GM18858 (cell line): ENCODE measurements around the gene MCRIP2.

Experiments used
- ATAC-seq: cut with Tn5 transposase; IDR thresholded peaks from one replicate; pipeline ENCODE4 v1.9.1; 2021; ENCODE audit not compliant: unreplicated experiment

Gene MCRIP2

DNA sequence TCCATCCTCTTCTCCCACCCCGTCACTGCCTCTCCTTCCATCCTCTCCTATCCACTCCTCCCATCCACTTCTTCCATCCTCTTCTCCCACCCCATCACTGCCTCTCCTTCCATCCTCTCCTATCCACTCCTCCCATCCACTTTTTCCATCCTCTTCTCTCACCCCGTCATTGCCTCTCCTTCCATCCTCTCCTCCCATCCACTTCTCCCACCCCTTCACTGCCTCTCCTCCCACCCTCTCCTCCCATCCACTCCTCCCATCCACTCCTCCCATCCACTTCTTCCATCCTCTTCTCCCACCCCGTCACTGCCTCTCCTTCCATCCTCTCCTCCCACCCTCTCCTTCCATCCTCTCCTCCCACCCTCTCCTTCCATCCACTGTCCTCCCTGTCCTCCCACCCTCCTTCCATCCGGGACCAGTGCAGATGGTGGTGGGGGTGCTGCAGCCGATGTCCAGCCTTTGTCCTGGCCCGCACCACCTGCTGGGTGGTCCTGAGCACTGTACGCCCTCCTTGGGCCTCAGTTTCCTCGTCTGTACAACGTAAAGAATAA is 9.7 kb upstream of the MCRIP2 start:
- ATAC-seq = no peak

DNA sequence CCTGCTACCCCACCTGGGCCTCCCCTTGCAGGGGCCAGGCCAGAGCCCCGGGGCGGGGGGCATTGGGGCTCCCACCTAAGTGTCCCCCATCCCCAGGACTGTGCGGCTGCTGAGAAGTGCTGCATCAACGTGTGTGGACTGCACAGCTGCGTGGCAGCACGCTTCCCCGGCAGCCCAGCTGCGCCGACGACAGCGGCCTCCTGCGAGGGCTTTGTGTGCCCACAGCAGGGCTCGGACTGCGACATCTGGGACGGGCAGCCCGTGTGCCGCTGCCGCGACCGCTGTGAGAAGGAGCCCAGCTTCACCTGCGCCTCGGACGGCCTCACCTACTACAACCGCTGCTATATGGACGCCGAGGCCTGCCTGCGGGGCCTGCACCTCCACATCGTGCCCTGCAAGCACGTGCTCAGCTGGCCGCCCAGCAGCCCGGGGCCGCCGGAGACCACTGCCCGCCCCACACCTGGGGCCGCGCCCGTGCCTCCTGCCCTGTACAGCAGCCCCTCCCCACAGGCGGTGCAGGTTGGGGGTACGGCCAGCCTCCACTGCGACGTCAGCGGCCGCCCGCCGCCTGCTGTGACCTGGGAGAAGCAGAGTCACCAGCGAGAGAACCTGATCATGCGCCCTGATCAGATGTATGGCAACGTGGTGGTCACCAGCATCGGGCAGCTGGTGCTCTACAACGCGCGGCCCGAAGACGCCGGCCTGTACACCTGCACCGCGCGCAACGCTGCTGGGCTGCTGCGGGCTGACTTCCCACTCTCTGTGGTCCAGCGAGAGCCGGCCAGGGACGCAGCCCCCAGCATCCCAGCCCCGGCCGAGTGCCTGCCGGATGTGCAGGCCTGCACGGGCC is 8.9 kb upstream of the MCRIP2 start:
- ATAC-seq = no peak

DNA sequence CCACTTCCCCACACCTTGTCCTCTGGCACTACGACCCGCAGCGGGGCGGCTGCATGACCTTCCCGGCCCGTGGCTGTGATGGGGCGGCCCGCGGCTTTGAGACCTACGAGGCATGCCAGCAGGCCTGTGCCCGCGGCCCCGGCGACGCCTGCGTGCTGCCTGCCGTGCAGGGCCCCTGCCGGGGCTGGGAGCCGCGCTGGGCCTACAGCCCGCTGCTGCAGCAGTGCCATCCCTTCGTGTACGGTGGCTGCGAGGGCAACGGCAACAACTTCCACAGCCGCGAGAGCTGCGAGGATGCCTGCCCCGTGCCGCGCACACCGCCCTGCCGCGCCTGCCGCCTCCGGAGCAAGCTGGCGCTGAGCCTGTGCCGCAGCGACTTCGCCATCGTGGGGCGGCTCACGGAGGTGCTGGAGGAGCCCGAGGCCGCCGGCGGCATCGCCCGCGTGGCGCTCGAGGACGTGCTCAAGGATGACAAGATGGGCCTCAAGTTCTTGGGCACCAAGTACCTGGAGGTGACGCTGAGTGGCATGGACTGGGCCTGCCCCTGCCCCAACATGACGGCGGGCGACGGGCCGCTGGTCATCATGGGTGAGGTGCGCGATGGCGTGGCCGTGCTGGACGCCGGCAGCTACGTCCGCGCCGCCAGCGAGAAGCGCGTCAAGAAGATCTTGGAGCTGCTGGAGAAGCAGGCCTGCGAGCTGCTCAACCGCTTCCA is 8.1 kb upstream of the MCRIP2 start:
- no peak for ATAC-seq

DNA sequence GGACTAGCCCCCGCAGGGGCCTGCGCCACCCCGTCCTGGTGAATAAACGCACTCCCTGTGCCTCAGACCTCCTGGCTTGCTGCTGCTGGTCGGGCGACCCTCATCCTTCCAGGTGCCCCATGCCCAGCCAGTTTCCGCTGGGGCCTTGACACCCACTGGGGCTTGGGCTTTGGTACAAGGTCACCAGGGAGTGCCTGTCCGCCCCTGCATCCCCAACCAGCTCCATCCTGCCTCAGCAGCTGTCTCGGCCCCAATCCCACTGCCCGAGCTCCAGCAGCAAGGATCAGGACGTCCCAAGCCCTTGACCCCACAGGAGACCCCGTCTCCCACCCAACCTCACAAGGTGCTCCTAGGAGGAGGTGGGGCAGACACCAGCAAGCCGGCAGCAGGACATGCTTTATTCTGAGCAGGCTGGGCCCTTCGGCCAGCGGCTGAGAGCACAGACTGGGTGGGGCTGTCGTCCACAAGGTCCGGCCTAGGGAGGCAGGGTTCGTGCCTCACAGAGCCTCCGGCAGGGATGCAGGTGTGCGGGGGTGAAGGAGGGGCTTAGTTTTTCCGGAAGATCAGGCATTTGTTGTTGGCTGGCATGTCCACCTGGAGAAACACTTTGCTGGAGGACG is 7.5 kb upstream of the MCRIP2 start:
- ATAC-seq = no peak

DNA sequence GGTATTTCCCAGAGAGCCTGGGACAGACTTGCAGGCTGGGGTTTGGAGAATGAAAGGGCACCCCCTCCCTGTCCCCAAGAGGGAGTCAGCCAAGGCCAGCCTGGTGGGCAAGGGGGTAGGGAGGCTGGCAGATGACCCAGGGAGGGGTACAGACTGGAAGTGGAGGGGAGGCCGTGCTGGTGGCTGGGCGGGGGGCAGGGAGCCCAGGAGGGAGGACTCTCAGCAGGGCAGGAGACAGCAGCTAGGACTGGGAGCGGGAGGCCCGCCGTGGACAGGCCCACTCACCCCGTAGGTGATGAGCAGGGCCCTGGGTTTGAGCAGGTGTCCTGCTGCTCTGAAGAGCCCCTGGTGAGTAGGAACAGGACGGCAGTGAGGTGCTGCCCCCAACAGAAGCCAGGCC is 6.6 kb upstream of the MCRIP2 start:
- no peak for ATAC-seq

DNA sequence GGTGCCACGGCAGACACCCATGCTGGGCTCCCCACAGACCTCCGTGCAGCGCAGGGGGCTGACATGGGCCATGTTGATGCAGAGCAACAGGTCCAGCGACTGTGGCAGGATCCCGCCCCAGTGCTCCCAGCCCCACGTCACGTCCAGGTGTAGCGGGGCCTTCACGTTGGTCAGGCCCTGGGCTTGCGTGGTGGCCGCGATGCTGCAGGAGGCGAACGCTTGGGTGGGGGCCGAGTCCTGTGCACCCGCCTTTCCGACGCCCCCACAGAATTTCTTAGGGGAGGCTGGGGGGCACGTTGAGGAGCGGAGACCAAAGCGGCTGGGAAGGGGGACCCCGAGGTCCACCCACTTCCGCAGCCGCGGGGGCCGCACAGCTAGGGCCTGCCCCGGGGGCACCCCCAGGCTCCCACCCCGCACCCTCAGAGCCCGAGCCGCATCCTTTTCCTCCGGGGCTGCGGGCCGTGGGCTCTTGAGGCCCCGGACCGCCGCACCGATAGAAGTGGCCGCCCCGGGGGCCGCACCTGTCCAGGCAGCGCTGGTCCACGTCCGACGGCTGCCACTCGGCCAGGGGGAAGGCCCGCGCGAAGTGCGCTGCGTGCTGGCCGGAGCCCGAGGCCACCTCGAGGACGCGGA is 5.9 kb upstream of the MCRIP2 start:
- ATAC-seq = no peak

DNA sequence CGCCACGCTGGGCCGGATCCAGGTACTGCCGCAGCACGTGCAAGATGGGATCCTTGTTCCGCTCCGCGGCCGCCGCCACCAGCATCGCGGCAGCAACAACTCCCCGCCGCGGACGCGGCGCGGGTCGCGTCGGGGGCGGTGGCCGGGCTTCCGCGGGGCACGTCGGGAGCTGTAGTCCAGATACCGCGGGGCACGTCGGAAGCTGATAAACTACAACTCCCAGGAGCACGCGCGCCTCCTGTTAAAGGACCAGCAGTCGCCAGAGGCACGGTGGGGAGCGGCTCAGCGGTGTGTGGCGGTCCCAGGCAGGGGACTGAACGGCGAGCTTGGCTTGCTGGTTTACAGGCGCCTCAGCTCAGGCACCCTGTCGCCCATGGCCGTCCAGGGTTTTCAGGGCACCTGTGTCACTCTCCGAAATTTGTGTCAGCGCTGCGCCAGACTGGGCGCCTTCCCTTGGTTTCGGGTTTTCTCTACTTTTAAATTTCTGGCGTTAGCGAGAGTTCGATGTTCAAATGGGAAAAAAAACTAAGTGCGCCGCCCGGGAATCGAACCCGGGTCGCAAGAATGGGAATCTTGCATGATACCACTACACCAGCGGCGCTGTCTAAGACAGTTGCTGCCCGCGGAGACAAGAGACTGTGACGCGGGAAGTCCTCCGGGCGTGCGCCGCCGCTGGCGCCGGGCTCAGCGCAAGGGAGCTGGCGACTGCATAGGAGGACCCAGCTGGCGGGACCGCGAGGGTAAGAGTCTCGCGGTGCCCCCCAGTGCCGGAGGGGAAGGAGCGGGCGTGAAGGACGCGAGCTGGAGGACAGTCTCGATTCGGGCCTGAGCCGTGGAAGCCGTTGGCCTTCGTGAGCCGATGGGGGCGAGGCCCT is 5.2 kb upstream of the MCRIP2 start, which contains the start of gene METTL26:
METTL26 (minus strand) TSS at position 100 of the 875 bp plus-strand sequence; CDS start at position 85, 15 bp downstream.
- ATAC-seq = peak; percentile 59

DNA sequence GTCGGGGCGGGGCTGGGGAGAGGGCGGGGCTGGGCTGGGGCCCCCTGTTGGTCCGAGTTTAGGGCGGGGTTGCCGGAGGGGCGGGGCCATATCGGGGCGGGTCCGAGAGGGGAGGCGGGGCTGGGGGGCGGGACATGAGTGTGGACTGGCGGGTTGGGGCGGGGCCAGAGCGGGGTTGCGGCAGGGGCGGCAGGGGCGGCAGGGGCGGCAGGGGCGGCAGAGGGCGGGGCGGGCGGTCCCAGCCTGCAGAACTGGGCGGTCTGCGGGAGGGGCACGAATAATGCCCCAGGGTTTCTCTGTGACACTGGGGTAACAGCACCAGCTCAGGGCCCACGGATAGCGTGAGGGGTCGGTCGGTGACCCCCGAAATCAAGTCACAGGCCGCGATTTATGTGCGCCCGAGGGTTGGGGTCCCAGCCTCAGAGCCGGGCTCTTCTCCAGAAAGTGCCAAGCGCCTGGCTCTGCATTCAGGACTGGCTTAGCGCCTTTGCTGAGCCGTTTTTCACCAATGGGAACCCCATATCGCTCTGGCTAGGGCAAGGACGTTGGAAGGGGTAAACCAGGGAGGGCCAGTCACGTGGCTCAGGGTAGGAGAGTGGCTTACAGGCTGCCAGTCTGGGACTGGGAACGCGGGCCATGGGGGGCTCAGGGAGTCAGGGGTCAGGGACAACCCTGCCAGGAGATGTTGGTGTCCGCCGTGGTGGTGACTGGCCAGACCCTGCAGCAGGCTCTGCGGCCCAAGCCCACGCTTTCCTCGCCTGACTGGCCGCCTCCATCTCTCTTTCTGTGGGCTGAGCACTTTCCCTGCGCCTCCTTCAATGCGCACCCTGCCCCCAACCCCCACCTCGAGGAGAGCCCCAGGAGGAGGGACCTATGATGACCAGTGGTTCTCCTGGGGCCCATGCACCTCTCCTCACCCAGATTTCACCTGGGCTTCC is 4.3 kb upstream of the MCRIP2 start:
- ATAC-seq = no peak

DNA sequence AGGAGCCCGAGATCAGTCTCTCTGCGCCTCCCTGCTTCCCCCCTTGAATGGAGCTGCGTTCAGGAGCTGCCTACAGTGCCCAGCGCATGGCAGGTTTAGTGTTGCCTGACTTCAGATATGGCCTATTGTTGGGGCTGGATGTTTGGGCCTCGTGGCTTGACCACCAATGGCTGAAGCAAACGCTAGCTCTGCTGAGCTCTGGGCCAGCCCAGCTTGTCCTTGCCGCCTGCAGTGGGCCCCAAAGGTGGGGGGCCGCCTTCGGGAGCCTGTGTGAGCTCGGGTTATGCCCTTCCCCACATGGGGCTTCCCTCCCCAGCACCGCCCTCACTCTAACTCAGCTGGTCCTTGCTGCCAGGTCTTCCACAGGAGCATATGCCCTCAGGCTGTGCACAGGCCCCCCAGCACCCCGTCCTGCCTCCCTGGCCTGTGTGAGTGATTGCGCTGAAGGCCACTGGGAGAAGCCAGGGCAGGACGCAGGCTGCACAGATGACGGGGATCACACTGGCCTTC is 3.5 kb upstream of the MCRIP2 start:
- no peak for ATAC-seq

DNA sequence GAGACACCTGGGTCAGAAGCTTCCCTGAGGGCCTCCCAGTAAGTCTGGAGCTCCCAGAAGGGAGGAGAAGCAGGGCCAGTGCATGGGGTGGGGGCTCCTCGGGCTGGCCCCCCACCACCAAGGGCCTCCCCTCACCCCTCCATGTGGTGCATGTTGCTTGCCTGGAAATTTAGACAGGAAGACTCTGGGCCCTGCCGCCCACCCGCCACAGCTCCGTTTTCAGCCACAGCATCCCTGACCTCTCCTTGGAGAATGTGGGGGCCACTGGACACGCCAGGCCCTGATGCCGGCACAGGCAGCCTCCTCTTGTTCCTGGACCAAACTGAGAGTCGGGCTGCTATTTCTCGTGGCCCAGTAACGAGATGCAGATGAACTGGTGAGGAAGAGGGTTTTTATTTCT is 2.8 kb upstream of the MCRIP2 start:
- no peak for ATAC-seq

DNA sequence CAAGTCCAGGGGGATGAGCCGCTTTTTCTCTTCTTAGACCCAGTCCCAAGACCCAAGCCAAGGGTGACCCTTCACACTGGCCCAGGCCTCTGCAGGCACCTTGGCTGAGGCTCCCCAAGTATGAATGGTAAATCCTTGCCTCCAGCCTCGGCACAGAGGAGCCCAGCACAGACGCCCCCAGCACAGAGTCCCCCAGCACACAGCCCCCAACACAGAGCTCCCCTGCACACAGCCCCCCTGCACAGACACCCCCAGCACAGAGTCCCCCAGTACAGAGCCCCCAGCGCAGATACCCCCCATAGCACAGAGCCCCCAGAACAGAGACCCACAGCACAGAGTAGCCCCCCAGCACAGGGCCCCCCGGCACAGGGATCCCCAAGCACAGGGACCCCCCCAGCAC is 1.0 kb upstream of the MCRIP2 start:
- ATAC-seq = no peak

DNA sequence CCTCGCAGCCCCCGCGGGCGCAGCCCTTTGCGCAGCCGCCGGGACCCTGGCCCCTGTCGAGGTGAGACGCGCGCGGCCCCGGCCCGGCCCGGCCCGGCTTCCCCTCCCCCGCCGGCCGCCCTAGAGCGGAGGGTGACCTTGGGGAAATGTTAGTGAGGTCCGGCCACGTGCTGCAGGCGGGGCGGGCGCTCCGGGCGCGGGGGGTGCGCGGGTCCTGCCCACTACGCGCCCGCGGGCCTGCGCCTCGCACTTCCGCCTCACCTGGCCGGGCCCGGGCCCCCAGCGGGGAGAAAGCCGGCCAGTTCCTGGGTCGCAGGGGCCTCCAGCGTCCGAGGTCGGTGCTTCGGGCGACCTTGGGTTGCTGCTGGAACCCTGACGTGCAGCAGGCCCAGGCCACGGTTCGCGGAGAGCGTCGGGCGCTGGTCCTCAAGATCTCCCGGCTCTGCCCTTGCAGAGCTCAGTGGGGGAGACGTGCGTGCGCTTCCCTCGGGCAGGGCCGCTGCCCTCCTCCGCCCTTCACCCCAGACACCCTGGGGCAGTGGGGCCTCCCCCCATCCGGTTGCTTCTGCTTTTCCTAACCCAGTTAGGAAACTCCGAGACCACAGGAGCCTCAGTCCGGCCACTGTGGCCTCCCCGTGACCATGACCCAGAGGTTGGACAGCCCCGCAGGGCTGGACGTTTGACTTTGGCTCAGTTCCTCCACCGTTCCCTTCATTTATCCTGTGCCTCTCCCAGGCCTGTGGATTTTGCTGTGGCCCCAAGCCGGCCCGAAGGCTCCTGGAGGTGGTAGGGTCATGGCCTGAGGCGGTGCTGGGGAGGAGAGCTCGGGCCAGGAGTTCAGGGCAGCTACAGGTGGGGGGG is 791 bp downstream of the MCRIP2 start:
- no peak for ATAC-seq

DNA sequence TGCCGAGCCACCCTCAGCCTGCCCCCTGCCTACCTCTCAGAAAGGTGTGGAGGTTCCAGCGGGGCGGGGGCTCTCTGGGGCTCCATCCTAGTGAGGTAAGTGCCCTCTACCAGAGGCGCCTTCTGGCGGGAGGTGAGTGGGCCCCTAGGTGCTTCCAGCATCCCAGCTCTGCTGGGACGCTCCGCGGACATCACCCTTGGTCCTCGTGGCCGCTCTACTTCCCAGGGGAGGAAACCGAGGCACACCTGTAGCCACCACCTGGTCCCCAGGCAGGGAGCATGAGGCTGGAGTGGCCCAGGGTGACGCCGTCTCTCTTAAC is 1.4 kb downstream of the MCRIP2 start:
- ATAC-seq = no peak

DNA sequence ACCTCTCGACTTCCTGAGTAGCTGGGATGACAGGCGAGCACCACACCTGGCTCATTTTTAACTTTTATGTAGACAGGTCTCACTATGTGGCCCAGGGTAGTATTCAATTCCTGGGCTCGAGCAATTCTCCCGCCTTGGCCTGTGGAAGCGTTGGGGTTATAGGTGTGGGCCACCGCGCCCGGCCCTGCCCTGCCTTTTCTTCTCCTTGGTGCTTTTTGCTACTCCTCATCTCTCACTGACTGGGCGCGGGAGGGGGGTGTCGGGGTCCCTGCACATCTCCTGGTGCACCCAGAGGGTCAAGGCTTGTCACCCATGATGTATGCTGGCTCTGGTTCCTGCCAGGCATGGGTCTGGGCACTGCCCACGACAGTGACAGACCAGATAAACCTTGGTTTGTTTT is 2.9 kb downstream of the MCRIP2 start:
- no peak for ATAC-seq

DNA sequence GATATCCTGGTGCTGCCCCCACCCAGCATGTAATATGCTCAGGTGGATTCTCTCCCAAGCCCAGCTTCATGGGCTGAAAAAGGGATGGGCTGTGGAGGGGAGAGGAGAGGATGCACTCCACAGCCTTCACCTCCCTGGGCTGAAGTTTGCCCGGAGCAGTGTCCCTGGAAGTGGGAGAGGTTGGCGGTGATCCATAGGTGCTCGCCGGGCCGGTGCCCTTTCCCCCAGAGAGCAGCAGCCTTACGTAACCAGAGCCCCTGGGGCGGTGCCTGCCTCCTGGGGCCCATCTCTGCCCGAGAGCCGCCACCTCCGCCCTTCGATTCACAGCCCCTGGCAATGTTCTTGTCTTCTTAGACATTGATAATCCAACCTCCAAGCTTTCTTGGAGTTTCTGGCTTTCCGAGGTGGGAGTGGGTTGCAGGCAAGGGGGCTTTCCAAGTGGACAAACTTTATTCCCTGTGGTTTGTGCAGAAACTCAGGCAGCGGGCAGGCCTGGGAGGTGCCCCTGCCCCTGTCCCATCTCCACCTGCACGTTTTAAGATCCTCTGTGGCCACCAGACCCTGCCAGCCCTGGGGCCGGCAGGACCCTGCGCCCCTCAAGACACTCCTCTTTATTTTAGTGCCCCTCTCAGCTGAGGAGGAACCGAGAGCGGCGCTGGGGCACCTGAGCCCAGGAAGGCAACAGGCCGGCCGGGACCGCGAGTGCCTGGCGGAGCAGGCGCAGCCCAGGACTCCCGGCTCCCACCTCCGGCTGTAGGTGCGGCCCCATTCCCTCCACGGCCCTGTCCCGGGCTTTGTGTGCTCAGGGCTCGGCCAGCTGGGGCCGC is 4.4 kb downstream of the MCRIP2 start:
- ATAC-seq = no peak

DNA sequence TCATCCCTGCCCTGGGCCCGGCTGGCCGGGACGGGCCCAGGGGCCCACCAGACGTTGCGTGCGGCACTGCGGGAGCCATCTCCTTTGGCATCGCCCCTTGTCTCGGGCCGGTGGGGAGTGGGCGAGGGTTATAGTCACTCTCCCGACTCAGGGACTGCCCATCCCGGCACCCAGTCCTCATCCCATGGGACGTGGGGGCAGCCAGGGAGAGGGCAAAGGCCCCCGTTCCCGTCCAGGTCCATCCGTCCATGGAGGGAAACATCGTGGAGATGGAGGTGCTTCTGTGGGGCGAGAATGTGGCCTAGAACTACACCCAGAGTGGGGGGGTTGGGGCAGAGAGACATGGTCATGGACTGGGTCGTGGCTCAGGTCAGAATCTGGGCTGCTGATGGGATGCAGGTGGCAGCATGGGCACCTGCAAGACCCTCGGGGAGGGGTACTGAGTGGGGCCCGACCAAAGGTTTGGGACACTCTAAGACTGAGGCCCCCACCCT is 5.1 kb downstream of the MCRIP2 start:
- ATAC-seq = no peak
